ENCODE measurements around the gene CRTAC1.

Gene CRTAC1

GRCh38 chr10:98031440-98031839, 1.0 kb upstream of the CRTAC1 start:
- TF ChIP-seq, protein P1, sequence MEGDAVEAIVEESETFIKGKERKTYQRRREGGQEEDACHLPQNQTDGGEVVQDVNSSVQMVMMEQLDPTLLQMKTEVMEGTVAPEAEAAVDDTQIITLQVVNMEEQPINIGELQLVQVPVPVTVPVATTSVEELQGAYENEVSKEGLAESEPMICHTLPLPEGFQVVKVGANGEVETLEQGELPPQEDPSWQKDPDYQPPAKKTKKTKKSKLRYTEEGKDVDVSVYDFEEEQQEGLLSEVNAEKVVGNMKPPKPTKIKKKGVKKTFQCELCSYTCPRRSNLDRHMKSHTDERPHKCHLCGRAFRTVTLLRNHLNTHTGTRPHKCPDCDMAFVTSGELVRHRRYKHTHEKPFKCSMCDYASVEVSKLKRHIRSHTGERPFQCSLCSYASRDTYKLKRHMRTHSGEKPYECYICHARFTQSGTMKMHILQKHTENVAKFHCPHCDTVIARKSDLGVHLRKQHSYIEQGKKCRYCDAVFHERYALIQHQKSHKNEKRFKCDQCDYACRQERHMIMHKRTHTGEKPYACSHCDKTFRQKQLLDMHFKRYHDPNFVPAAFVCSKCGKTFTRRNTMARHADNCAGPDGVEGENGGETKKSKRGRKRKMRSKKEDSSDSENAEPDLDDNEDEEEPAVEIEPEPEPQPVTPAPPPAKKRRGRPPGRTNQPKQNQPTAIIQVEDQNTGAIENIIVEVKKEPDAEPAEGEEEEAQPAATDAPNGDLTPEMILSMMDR (IDR thresholded peaks at IDR 0.05; ENCODE audit: extremely low read depth, insufficient read depth, missing control alignments), result no peak
- DNase-seq (ENCODE audit: low spot score), result no peak
- in situ Hi-C loops (cut with MboI; ENCODE audit: low pct_unique_long_range_greater_than_20kb, low sequenced_read_pairs, unreplicated experiment), result no loop called here

DNA sequence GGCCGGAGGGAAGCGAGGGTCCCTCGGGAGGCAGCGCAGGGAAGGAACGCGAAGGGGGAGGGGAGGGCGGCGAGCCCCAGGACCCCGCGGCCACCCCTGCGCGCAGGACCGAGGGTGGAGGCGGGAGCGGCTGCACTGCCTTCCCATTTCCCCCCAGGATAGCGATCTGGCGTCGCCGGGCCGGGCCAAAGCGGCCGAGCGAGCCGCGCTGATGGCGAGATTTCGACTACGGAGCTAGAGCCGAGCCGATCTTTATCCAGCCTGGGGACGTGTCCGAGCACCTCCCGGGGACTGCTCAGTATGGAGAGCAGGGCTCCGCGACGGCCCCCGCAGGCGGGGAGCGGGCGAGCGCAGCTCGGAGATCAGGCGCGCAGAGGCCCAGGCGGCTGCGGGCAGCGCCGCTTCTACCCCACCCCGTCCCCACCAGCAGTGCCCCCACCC, 590 bp upstream of the CRTAC1 start:
- in situ Hi-C loops (cut with MboI; ENCODE audit: low pct_unique_long_range_greater_than_20kb, low sequenced_read_pairs, unreplicated experiment), result no loop called here
- no peak for DNase-seq (ENCODE audit: low spot score)
- TF ChIP-seq, protein P1 (IDR thresholded peaks at IDR 0.05; ENCODE audit: extremely low read depth, insufficient read depth, missing control alignments), result no peak

DNA sequence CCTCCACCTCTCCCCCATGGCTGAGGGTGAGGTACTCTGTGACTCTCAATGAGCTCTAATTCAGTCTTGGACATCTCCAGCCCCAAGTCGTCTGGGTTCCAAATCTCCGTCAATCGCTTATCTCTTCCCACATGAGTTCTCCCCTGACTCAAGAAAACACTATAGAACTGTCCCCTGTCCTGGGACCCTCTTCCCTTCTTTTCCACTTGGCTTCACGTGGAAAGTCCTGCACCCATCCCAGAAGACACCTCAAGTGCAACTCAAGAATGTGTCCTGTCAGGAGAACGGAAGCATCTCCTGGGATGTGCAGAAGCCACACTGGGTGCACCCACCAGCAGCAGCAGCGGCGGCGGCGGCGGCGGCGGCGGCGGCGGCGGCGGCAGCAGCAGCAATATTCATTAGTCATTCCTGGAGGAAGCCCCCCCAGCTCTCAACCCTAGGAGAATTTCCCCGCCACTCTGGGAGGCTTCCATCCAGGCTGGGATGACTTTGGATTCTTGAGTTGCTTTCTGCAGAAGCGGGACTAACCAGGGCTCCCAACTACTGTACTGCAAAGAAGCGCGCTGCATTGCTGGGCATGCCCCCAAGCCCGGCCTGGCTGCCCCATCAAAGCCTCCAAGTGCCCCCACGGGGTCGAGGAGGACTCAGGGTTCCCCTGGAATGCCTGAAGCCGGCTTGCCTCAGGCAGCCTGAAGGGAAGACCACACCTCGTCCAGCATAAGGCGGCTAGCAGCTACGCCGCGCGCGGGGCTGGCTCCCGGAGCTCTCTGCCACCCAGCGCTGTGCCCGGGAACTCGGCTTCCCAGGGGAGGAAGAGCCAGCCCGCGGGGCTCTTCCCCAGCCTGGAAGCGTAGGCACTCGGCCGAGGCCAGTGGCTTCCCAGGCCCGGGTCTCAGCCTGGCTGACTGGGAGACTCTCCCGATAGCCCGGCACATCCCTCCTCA, 1.0 kb downstream of the CRTAC1 start:
- in situ Hi-C loops (cut with MboI; ENCODE audit: low pct_unique_long_range_greater_than_20kb, low sequenced_read_pairs, unreplicated experiment), result no loop called here
- no peak for DNase-seq (ENCODE audit: low spot score)

DNA sequence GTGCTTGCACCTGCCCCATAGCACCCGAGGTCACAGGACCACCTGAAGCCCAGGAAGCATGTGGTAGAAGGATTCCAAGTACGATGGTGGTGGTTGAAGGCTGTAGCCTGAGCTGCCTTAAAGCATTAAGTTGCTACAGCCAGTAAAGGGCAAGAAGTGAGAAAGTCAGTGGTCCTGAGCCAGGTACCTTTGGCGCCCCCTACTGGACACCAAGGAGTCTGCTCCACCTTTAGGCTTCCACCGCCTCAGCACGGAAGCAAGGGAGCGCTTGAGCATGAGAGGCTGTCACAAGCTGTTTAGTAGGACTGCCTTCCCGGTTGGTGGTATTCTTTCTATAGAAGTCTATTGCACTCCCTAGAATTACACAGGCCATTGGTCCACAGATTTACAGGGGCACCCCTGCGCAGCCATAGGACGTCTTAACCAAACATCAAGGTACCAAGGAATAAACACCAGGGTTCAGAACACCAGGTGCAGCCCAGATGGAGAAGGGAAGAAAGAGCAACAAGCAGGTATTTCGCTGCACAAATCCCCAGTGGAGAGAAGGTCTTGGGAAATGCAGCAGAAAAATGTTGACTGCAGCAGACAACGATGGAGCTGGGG, 2.2 kb downstream of the CRTAC1 start:
- TF ChIP-seq, protein P1 (IDR thresholded peaks at IDR 0.05; ENCODE audit: extremely low read depth, insufficient read depth, missing control alignments), result peak; percentile 82
- in situ Hi-C loops (cut with MboI; ENCODE audit: low pct_unique_long_range_greater_than_20kb, low sequenced_read_pairs, unreplicated experiment), result no loop called here
- DNase-seq (ENCODE audit: low spot score), result peak; percentile 89

More for the DNA sequence above, 1.0 kb downstream of the CRTAC1 start:
- TF ChIP-seq, protein P1 (IDR thresholded peaks at IDR 0.05; ENCODE audit: extremely low read depth, insufficient read depth, missing control alignments), result no peak

- TF ChIP-seq, protein P1 (IDR thresholded peaks at IDR 0.05; ENCODE audit: extremely low read depth, insufficient read depth, missing control alignments), result no peak
- in situ Hi-C loops (cut with MboI; ENCODE audit: low pct_unique_long_range_greater_than_20kb, low sequenced_read_pairs, unreplicated experiment), result no loop called here
- no peak for DNase-seq (ENCODE audit: low spot score)
These were observed 7.4 kb downstream of the CRTAC1 start for GRCh38 chr10:98023024-98023423.

GRCh38 chr10:98020784-98021183, 9.6 kb downstream of the CRTAC1 start:
- DNase-seq (ENCODE audit: low spot score), result no peak
- in situ Hi-C loops (cut with MboI; ENCODE audit: low pct_unique_long_range_greater_than_20kb, low sequenced_read_pairs, unreplicated experiment), result no loop called here
- TF ChIP-seq, protein P1 (IDR thresholded peaks at IDR 0.05; ENCODE audit: extremely low read depth, insufficient read depth, missing control alignments), result no peak
